ENCODE measurements around the gene HMOX1.
A peak's percentile ranks its signal among the peaks of the same experiment; 100 is the strongest.
"Not testable (repeated sequence)": the region's sequence is repeated elsewhere in the genome, so short reads cannot be mapped to it uniquely, and the experiment has no call there.

HMOX1 gene

DNA sequence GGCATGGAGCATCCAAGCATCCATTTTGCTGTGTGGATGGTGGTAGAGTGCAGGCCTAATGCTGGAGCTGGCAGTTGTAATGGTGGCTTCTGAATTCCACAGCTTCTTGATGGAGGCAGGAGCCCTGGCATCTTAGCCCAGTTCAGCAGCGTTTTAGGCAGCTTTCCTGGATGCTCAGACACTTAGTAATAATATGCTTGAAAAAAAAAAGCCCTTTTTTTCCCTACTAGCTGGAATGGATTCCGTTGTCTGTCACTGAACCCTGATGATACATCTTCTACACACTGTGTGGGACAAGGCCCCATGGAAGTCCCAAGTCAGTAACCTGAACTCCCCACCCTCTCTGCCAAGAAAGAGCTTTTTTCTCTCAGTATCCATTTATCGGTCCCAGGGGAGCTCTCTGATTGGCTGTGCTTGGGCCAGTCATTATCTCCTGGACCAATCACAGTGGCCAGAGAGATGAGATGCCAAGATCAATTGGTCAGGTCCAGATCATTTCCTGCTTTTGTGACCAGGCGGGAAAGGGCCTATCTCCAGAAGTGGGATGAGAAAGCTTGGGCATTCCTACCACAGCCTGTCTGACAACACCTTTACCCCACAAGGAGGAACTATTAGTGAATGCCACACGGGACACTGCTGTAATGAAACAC lies 53.3 kb downstream of the HMOX1 start:
- DNase-seq (ENCODE audit: low spot score): no peak

DNA sequence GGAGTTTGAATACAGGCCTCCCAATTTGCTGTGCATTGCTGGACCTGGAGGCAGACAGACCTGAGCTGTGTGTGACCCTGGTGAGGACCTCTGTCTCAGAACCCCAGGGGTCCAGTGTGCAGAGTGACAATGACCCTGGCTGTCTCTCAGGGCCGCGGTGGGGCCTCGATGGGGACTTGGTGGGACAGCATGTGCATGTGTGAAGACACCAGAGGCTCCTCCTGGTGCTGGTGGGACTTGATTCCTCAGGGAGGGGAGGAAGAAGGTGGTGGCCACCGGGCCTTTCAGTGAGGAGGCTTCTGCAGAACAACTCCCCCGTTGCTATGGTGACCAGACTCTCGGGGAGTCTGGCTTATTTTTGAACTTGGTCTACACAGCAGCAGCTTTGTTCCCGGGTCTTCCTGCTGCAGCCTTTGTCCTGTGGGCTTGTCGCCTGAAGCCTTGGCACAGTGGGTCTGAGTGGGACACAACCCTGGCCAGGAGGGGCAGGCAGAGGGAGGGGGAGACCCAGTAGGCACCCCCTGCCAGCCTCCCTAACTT lies 54.4 kb downstream of the HMOX1 start:
- no peak for DNase-seq (ENCODE audit: low spot score)

DNA sequence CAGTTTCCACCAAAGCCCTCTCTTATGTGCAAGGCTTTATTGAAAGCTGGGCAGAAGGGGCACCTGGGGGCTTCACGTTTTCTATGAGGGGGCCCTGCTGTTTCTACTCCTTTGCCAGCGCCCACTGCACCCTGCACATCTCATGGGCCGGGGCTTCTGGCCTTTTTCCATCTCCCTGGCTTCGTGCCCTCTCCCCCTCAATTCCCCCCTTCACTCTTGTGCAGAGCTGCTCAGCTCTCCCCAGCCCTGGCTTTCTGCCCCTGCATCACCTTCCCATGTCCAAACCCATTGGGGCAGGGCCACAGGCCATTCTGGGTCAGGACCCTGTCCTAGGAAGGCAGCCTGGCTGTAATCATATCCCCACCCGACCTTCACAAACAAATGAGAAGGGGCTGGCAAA lies 55.5 kb downstream of the HMOX1 start:
- no peak for DNase-seq (ENCODE audit: low spot score)

DNA sequence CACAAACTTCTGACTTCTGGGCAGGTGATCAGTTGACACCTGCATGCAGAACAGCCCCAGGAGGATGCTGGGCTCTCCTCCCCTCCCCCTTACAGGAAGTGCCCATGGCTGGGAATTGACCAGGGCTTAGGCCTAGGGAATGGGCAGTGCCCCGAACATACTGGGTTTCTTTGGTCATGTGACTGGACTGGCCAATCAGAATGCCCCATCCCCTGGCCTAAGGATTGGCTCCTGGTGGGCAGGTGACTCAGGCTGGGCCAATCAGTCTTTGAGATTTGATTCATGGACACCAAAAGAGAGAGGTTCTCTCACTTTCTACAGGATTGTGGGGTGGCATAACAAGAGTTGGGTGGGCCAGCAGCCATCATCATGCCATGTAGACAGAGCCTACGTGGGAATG lies 56.2 kb downstream of the HMOX1 start:
- peak; percentile 37 for DNase-seq (ENCODE audit: low spot score)

GRCh38 chr22:35438673-35439364 lies 57.9 kb downstream of the HMOX1 start:
- DNase-seq (ENCODE audit: low spot score): not testable (repeated sequence)

DNA sequence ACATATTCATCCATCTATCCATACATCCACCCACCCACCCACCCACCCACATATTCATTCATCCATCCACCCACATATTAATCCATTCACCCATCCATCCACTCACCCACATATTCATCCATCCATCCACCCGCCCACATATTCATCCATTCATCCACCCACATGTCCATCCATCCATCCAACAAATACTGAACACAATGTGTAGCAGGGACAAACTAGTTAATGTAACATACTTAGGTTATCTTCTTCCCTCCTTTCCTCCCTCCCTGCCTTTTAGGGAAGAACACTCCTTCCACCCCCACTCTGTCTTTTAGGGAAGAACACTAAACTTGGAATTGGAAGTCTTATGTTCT lies 58.4 kb downstream of the HMOX1 start:
- DNase-seq (ENCODE audit: low spot score): no peak

DNA sequence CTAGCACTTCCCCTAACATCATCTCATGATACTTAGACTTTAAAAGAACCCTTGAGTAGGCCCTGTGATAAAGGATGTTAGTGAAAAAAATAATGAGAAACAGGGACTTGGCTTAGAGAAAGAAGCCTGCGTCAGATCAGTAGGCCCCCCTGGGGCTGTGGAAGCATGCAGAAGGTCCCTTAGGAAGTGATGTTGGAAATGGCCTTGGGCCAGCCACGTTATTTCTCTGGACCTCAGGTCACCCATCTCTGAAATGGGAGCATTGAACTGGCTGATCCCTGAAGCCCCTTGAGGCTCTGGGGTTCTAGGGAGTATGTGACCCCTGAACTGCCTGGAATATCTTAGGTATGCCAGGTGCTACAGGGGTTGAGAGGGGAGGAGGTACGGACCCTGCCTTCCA lies 59.2 kb downstream of the HMOX1 start:
- DNase-seq (ENCODE audit: low spot score): no peak

DNA sequence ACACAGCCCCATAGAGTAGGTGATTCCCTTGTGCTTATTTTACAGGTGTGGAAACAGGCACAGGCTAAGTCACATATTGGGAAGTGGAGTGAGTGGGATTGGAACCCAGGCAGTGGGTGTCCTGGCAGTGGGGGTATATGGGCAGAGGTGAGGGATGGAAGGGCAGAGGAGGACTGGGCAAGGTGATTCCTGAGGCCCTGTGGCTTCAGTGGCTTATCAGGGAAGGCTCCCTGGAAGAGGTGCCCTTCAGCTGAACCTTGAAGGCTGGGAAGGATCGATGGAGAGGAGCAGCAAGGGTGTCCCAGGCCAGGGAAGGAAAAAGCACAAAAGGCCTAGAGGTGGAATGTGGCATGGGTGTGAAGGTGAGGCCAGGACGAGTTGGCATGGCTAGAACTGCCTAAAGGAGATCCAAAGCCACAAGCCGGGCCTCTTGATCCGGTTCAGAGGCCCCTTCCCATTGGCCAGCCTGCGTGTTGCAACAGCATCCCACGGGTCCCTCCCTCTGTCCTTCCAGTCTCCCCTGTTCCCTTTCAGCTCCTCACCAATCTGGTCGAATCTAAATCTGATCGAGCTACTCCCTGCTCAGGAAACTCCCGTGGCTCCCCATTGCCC lies 60.7 kb downstream of the HMOX1 start:
- no peak for DNase-seq (ENCODE audit: low spot score)

DNA sequence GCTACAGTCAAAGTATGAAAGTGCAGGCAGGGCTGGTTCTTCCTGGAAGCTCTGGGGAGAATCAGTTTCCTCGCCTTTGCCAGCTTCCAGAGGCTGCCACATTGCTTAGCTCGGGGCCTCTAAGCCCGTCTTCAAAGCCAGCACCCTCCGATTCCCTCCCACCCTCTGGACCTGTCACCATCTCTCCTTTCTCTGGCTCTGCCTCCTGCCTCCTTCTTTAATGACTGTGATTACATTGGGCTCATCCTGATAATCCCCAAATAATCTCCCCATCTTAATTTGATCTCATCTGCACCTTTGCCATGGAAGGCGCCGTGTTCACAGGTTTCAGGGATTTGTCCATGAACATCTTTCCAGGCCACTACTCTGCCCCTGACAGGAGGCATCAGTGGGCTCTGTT lies 61.6 kb downstream of the HMOX1 start:
- no peak for DNase-seq (ENCODE audit: low spot score)

- DNase-seq (ENCODE audit: low spot score): no peak
Observed at GRCh38 chr22:35443338-35443737, 62.4 kb downstream of the HMOX1 start.

Data from hepatic stellate cell (primary cell).